Loucy (cell line): ENCODE results near the gene FES.
A peak's percentile ranks its signal among the peaks of the same experiment; 100 is the strongest.

Experiments
- H2AFZ ChIP-seq: fragments of 200-600 bp; sonication (generic); 2 replicates; pipeline ENCODE4 v1.6.0; 2016; ENCODE audit warnings: antibody characterized with exemption, mild to moderate bottlenecking, low read length, moderate library complexity
- H3F3A ChIP-seq: fragments of 200-600 bp; 2 replicates; pipeline ENCODE4 v1.6.0; 2016; ENCODE audit warnings: antibody characterized with exemption, low read depth, mild to moderate bottlenecking
- H3K27me3 ChIP-seq: fragments of 200-600 bp; sonication (generic); 2 replicates; pipeline ENCODE4 v1.6.1; 2014; ENCODE audit warnings: low read length, mild to moderate bottlenecking; ENCODE audit not compliant: insufficient read depth, poor library complexity, severe bottlenecking
- H3K36me3 ChIP-seq: fragments of 200-600 bp; sonication (generic); 2 replicates; pipeline ENCODE4 v1.6.1; 2016; ENCODE audit warnings: low read length; ENCODE audit not compliant: insufficient read depth
- H3K4me1 ChIP-seq: fragments of 200-600 bp; sonication (generic); 2 replicates; pipeline ENCODE4 v1.5.1; 2014; ENCODE audit warnings: low read length, mild to moderate bottlenecking; ENCODE audit not compliant: insufficient read depth, poor library complexity, severe bottlenecking
- H3K4me2 ChIP-seq: fragments of 200-600 bp; sonication (generic); 2 replicates; pipeline ENCODE4 v1.6.0; 2014; ENCODE audit warnings: antibody characterized with exemption, low read length, low read depth, mild to moderate bottlenecking; ENCODE audit not compliant: poor library complexity, severe bottlenecking
- H3K4me3 ChIP-seq: fragments of 200-600 bp; sonication (generic); 2 replicates; pipeline ENCODE4 v1.5.1; 2014; ENCODE audit warnings: low read length, mild to moderate bottlenecking, mixed read lengths; ENCODE audit not compliant: poor library complexity, severe bottlenecking
- H3K79me2 ChIP-seq: fragments of 200-600 bp; sonication (generic); 2 replicates; pipeline ENCODE4 v1.6.1; 2014; ENCODE audit warnings: low read length; ENCODE audit not compliant: insufficient read depth
- H3K9ac ChIP-seq: fragments of 200-600 bp; sonication (generic); 2 replicates; pipeline ENCODE4 v1.6.0; 2014; ENCODE audit warnings: mild to moderate bottlenecking, low read depth, low read length, moderate library complexity; ENCODE audit not compliant: poor library complexity, severe bottlenecking
- H3K9me2 ChIP-seq: fragments of 200-600 bp; sonication (generic); replicated peaks from 2 replicates; pipeline ENCODE4 v1.6.1; 2016; ENCODE audit warnings: low read depth, low read length, mixed read lengths
- H3K9me3 ChIP-seq: fragments of 200-600 bp; sonication (generic); 2 replicates; pipeline ENCODE4 v1.6.1; 2014; ENCODE audit warnings: mild to moderate bottlenecking, antibody characterized with exemption, low read length, low read depth; ENCODE audit not compliant: insufficient read depth
- H4K20me1 ChIP-seq: fragments of 200-600 bp; sonication (generic); 2 replicates; pipeline ENCODE4 v1.6.0; 2014; ENCODE audit warnings: antibody characterized with exemption, low read length, mild to moderate bottlenecking; ENCODE audit not compliant: insufficient read depth, poor library complexity, severe bottlenecking
- EZH2phosphoT487 ChIP-seq: fragments of 200-600 bp; IDR thresholded peaks from 2 replicates; pipeline ENCODE4 v1.6.1; 2018; ENCODE audit warnings: antibody characterized with exemption, mild to moderate bottlenecking, moderate library complexity, borderline replicate concordance
- TF ChIP-seq, protein P1 (sequence below): fragments of 200-600 bp; sonication (generic); conservative IDR thresholded peaks from 2 replicates; pipeline ENCODE4 v1.5.1; 2014; ENCODE audit warnings: mild to moderate bottlenecking, antibody characterized with exemption, low read length

The FES gene

DNA sequence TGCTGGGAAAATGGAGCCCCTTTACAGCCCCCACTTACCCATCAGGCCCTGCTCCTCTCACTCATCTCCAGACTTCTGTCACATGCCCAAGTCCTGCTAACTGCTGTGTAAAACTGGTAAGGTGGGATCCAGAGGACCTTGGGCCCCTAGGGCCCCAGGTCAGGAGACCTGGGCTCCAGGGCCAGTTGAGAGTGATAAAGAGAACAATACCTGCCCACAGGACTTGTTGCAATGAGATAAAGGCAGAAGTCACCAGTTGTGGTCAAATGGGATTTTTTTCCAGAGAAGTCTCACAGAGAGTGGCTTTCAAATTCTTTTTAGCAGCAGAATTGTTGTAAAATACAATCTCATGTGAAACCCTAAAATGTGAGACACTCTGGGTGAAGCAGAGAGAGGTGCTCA lies 15.2 kb upstream of the FES start:
- no peaks in the 10 kb centered on the region for H3K36me3 ChIP-seq
- peaks cover 10% of the 10 kb centered on the region for H4K20me1 ChIP-seq
- H3K9me3 ChIP-seq = no peaks in the 10 kb centered on the region
- no peak for TF ChIP-seq EZH2phosphoT487
- TF ChIP-seq, protein P1, sequence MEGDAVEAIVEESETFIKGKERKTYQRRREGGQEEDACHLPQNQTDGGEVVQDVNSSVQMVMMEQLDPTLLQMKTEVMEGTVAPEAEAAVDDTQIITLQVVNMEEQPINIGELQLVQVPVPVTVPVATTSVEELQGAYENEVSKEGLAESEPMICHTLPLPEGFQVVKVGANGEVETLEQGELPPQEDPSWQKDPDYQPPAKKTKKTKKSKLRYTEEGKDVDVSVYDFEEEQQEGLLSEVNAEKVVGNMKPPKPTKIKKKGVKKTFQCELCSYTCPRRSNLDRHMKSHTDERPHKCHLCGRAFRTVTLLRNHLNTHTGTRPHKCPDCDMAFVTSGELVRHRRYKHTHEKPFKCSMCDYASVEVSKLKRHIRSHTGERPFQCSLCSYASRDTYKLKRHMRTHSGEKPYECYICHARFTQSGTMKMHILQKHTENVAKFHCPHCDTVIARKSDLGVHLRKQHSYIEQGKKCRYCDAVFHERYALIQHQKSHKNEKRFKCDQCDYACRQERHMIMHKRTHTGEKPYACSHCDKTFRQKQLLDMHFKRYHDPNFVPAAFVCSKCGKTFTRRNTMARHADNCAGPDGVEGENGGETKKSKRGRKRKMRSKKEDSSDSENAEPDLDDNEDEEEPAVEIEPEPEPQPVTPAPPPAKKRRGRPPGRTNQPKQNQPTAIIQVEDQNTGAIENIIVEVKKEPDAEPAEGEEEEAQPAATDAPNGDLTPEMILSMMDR = no peak
- peaks cover 14% of the 10 kb centered on the region; the same call in 1 of the 2 replicates for H3F3A ChIP-seq
- peak overlapping the region; percentile 78 for H3K9ac ChIP-seq
- peaks cover 39% of the 10 kb centered on the region for H3K79me2 ChIP-seq
- H3K9me2 ChIP-seq = no peaks in the 10 kb centered on the region
- no peaks in the 10 kb centered on the region for H3K27me3 ChIP-seq
- peak overlapping the region; percentile 80 for H3K4me3 ChIP-seq
- H3K4me1 ChIP-seq = peaks cover 48% of the 10 kb centered on the region
- H2AFZ ChIP-seq = 0 out of 2 replicates have a peak overlapping the region, but pooled peaks have one; percentile 1
- H3K4me2 ChIP-seq = peak overlapping the region; percentile 80

DNA sequence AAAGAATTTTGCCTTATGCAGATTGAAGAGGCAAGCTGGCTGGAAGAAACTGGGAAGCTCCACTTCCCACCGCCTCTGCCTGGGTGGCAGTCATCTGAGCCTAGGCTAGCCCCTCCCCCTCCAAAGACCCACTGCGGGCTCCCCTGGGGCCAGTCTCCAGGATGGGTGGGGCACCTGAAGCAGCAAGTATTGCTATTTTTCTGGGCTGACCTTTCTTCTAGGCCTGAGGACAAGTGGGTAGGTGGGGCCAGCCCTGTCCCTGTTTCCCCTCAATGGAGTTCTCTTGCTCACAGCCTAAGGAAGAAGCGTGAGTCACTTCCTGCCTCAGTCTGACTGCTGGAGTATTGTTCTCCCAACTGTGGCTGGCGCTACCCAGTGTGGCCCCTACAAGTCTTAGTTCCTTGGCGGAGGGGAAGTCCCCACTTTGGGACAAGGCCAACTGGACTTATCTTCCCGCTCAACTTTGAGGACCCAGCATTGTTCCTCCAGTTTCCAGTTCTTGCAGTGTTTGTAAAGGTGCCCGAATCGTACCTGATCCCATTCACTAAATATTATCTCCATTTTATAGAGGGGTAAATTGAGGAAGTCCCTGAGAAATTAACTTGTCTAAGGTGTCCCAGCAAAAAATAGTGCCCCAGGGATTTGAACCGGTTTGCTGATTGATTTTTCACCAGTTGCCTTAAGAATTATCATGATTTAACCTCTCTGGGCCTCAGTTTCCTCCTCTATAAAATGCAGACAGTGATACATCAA lies 14.5 kb upstream of the FES start:
- H3K4me1 ChIP-seq = peaks cover 53% of the 10 kb centered on the region
- H3K9me2 ChIP-seq = no peaks in the 10 kb centered on the region
- H4K20me1 ChIP-seq = peaks cover 10% of the 10 kb centered on the region
- H3F3A ChIP-seq = peaks cover 14% of the 10 kb centered on the region; the same call in 1 of the 2 replicates
- H3K27me3 ChIP-seq = no peaks in the 10 kb centered on the region
- no peak overlapping the region for H2AFZ ChIP-seq
- peak overlapping the region; percentile 78 for H3K9ac ChIP-seq
- H3K36me3 ChIP-seq = no peaks in the 10 kb centered on the region
- H3K9me3 ChIP-seq = no peaks in the 10 kb centered on the region
- H3K4me2 ChIP-seq = peak overlapping the region; percentile 80
- no peak for TF ChIP-seq EZH2phosphoT487
- TF ChIP-seq, protein P1 = no peak
- H3K79me2 ChIP-seq = peaks cover 45% of the 10 kb centered on the region
- H3K4me3 ChIP-seq = peak overlapping the region; percentile 80

DNA sequence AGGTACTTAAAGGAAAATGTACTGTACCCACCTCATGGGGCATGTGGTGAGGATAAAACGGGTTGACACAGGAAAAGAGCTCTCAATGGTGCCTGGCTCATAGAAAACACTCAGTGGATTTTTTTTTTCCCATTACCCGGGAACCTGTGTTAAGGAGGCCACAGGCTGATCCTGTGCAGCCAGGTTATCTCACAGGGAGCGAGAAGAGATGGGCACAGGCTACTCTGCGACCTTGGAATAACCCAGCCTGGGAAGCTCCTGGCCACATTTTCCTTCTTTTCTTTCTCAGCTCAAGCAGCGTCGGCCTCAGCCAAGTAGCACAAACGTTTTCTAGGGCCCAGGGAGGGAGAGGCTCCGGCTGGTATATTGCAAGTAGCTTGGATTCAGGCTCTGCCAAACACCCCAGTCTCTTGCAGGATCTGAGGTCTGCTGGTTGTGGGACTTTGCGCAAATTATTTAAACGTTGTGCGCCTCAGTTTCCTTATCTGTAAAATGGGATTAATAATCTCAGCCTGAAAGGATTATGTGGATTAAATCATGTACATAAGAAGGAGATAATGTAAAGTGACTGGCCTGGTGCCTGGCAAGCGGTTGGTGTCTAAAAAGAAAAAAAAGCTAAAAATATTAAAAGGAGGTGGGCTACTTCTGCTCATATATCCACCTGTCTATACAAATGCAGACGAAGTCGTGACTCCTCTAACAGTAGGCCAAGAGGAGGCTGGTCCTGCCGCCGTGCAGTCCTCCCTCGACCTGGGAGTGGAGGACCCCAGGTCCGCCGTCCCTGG lies 13.8 kb upstream of the FES start:
- Histone ChIP-seq H3K27me3 (no peaks in the 10 kb centered on the region), H3F3A (peaks cover 14% of the 10 kb centered on the region; the same call in 1 of the 2 replicates), H3K9me3 (no peaks in the 10 kb centered on the region), H3K4me1 (peaks cover 53% of the 10 kb centered on the region), H2AFZ (no peak overlapping the region; the same call in 1 of the 2 replicates), H3K4me3 (peak overlapping the region; percentile 80), H3K9ac (peak overlapping the region; percentile 78), H3K4me2 (peak overlapping the region; percentile 80), H4K20me1 (peaks cover 10% of the 10 kb centered on the region), H3K36me3 (no peaks in the 10 kb centered on the region), H3K79me2 (peaks cover 52% of the 10 kb centered on the region), H3K9me2 (no peaks in the 10 kb centered on the region)
- no peak for TF ChIP-seq EZH2phosphoT487
- TF ChIP-seq, protein P1 = no peak
